Measurements from ENCODE around the gene PCBP3. TPM values are rescaled to one million over a fixed set of nuclear protein-coding genes. Genes with fewer than 3 reads are reported as not detected.
"Not testable (repeated sequence)": the region's sequence is repeated elsewhere in the genome, so short reads cannot be mapped to it uniquely, and the experiment has no call there.

Gene PCBP3
- total and polyA plus RNA-seq, 4 donors: 14.3 to 30.0 (median 22.5) TPM

- Histone ChIP-seq H3K27ac (ENCODE audit: low read depth, low read length) (no peak overlapping the region), H3K9me3 (ENCODE audit: control insufficient read depth, insufficient read depth, low read length) (no peaks in the 10 kb centered on the region), H3K4me3 (ENCODE audit: low read depth, low read length) (no peak overlapping the region), H3K27me3 (ENCODE audit: control insufficient read depth, insufficient read depth, low read length) (no peaks in the 10 kb centered on the region), H3K4me1 (ENCODE audit: control insufficient read depth, insufficient read depth, low read length) (peaks cover 40% of the 10 kb centered on the region), H3K36me3 (ENCODE audit: control insufficient read depth, insufficient read depth, low read length) (peaks cover 2% of the 10 kb centered on the region)
- WGBS (ENCODE audit: insufficient coverage): 93% methylated on average over 12 of the region's 12 CpGs
- no peak for DNase-seq (ENCODE audit: low read depth in 4 of 6, low spot score in 6 of 6)
These were observed 232.4 kb downstream of the PCBP3 start for GRCh38 chr21:45875881-45876280.

- Histone ChIP-seq H3K4me3 (ENCODE audit: low read depth, low read length) (no peak overlapping the region), H3K27ac (ENCODE audit: low read depth, low read length) (no peak overlapping the region), H3K36me3 (ENCODE audit: control insufficient read depth, insufficient read depth, low read length) (peaks cover 2% of the 10 kb centered on the region), H3K9me3 (ENCODE audit: control insufficient read depth, insufficient read depth, low read length) (no peaks in the 10 kb centered on the region), H3K4me1 (ENCODE audit: control insufficient read depth, insufficient read depth, low read length) (peaks cover 41% of the 10 kb centered on the region), H3K27me3 (ENCODE audit: control insufficient read depth, insufficient read depth, low read length) (no peaks in the 10 kb centered on the region)
- DNase-seq (ENCODE audit: low read depth in 4 of 6, low spot score in 6 of 6): peak in 3 of 6 donors; percentile 44 to 87 (median 73)
- WGBS (ENCODE audit: insufficient coverage): 39% methylated on average over 24 of the region's 28 CpGs
These were observed 233.1 kb downstream of the PCBP3 start for GRCh38 chr21:45876381-45877170.

- H3K27ac ChIP-seq (ENCODE audit: low read depth, low read length): no peak overlapping the region
- H3K4me1 ChIP-seq (ENCODE audit: control insufficient read depth, insufficient read depth, low read length): peaks cover 41% of the 10 kb centered on the region
- H3K27me3 ChIP-seq (ENCODE audit: control insufficient read depth, insufficient read depth, low read length): no peaks in the 10 kb centered on the region
- peaks cover 2% of the 10 kb centered on the region for H3K36me3 ChIP-seq (ENCODE audit: control insufficient read depth, insufficient read depth, low read length)
- no peak for DNase-seq (ENCODE audit: low read depth in 4 of 6, low spot score in 6 of 6)
- H3K9me3 ChIP-seq (ENCODE audit: control insufficient read depth, insufficient read depth, low read length): no peaks in the 10 kb centered on the region
- 0% methylated on average over 1 of the region's 6 CpGs for WGBS (ENCODE audit: insufficient coverage)
- no peak overlapping the region for H3K4me3 ChIP-seq (ENCODE audit: low read depth, low read length)
These were observed 233.6 kb downstream of the PCBP3 start for GRCh38 chr21:45877171-45877438.

- Histone ChIP-seq H3K27me3 (ENCODE audit: control insufficient read depth, insufficient read depth, low read length) (no peaks in the 10 kb centered on the region), H3K4me3 (ENCODE audit: low read depth, low read length) (no peak overlapping the region), H3K9me3 (ENCODE audit: control insufficient read depth, insufficient read depth, low read length) (no peaks in the 10 kb centered on the region), H3K4me1 (ENCODE audit: control insufficient read depth, insufficient read depth, low read length) (peaks cover 41% of the 10 kb centered on the region), H3K36me3 (ENCODE audit: control insufficient read depth, insufficient read depth, low read length) (peaks cover 2% of the 10 kb centered on the region), H3K27ac (ENCODE audit: low read depth, low read length) (no peak overlapping the region)
- 85% methylated on average over 7 of the region's 9 CpGs for WGBS (ENCODE audit: insufficient coverage)
- DNase-seq (ENCODE audit: low read depth in 4 of 6, low spot score in 6 of 6): no peak
These were observed 234.4 kb downstream of the PCBP3 start for GRCh38 chr21:45877821-45878469.

- peak in 3 of 6 donors; percentile 50 to 81 (median 73) for DNase-seq (ENCODE audit: low read depth in 4 of 6, low spot score in 6 of 6)
- peaks cover 37% of the 10 kb centered on the region for H3K4me1 ChIP-seq (ENCODE audit: control insufficient read depth, insufficient read depth, low read length)
- H3K9me3 ChIP-seq (ENCODE audit: control insufficient read depth, insufficient read depth, low read length): no peaks in the 10 kb centered on the region
- WGBS (ENCODE audit: insufficient coverage): 43% methylated on average over 21 of the region's 29 CpGs
- H3K27me3 ChIP-seq (ENCODE audit: control insufficient read depth, insufficient read depth, low read length): no peaks in the 10 kb centered on the region
- H3K36me3 ChIP-seq (ENCODE audit: control insufficient read depth, insufficient read depth, low read length): peaks cover 2% of the 10 kb centered on the region
- no peak overlapping the region for H3K27ac ChIP-seq (ENCODE audit: low read depth, low read length)
- H3K4me3 ChIP-seq (ENCODE audit: low read depth, low read length): no peak overlapping the region
These were observed 236.9 kb downstream of the PCBP3 start for GRCh38 chr21:45880097-45881068.

GRCh38 chr21:45882645-45883044, 239.1 kb downstream of the PCBP3 start:
- H3K9me3 ChIP-seq (ENCODE audit: control insufficient read depth, insufficient read depth, low read length): no peaks in the 10 kb centered on the region
- H3K4me1 ChIP-seq (ENCODE audit: control insufficient read depth, insufficient read depth, low read length): peaks cover 37% of the 10 kb centered on the region
- H3K27me3 ChIP-seq (ENCODE audit: control insufficient read depth, insufficient read depth, low read length): no peaks in the 10 kb centered on the region
- no peak overlapping the region for H3K4me3 ChIP-seq (ENCODE audit: low read depth, low read length)
- H3K36me3 ChIP-seq (ENCODE audit: control insufficient read depth, insufficient read depth, low read length): peaks cover 2% of the 10 kb centered on the region
- DNase-seq (ENCODE audit: low read depth in 4 of 6, low spot score in 6 of 6): peak in 1 of 6 donors; percentile 42
- no CpG with 5 or more reads among the region's 8 CpGs for WGBS (ENCODE audit: insufficient coverage)
- no peak overlapping the region for H3K27ac ChIP-seq (ENCODE audit: low read depth, low read length)

GRCh38 chr21:45883090-45883489, 239.6 kb downstream of the PCBP3 start:
- peaks cover 37% of the 10 kb centered on the region for H3K4me1 ChIP-seq (ENCODE audit: control insufficient read depth, insufficient read depth, low read length)
- peaks cover 2% of the 10 kb centered on the region for H3K36me3 ChIP-seq (ENCODE audit: control insufficient read depth, insufficient read depth, low read length)
- H3K27ac ChIP-seq (ENCODE audit: low read depth, low read length): no peak overlapping the region
- H3K9me3 ChIP-seq (ENCODE audit: control insufficient read depth, insufficient read depth, low read length): no peaks in the 10 kb centered on the region
- no peak overlapping the region for H3K4me3 ChIP-seq (ENCODE audit: low read depth, low read length)
- no peak for DNase-seq (ENCODE audit: low read depth in 4 of 6, low spot score in 6 of 6)
- H3K27me3 ChIP-seq (ENCODE audit: control insufficient read depth, insufficient read depth, low read length): no peaks in the 10 kb centered on the region
- WGBS (ENCODE audit: insufficient coverage): 95% methylated on average over 4 of the region's 4 CpGs

- Histone ChIP-seq H3K36me3 (ENCODE audit: control insufficient read depth, insufficient read depth, low read length) (peaks cover 2% of the 10 kb centered on the region), H3K4me1 (ENCODE audit: control insufficient read depth, insufficient read depth, low read length) (peaks cover 46% of the 10 kb centered on the region), H3K9me3 (ENCODE audit: control insufficient read depth, insufficient read depth, low read length) (no peaks in the 10 kb centered on the region), H3K27ac (ENCODE audit: low read depth, low read length) (no peak overlapping the region), H3K4me3 (ENCODE audit: low read depth, low read length) (no peak overlapping the region), H3K27me3 (ENCODE audit: control insufficient read depth, insufficient read depth, low read length) (no peaks in the 10 kb centered on the region)
- WGBS (ENCODE audit: insufficient coverage): 100% methylated on average over 1 of the region's 3 CpGs
- DNase-seq (ENCODE audit: low read depth in 4 of 6, low spot score in 6 of 6): no peak
These were observed 242.0 kb downstream of the PCBP3 start for GRCh38 chr21:45885597-45885929.

- H3K27ac ChIP-seq (ENCODE audit: low read depth, low read length): peak overlapping the region; percentile 88
- not testable (repeated sequence) for H3K27me3 ChIP-seq (ENCODE audit: control insufficient read depth, insufficient read depth, low read length); H3K36me3 ChIP-seq (ENCODE audit: control insufficient read depth, insufficient read depth, low read length); DNase-seq (ENCODE audit: low read depth in 4 of 6, low spot score in 6 of 6); H3K9me3 ChIP-seq (ENCODE audit: control insufficient read depth, insufficient read depth, low read length); H3K4me3 ChIP-seq (ENCODE audit: low read depth, low read length)
- H3K4me1 ChIP-seq (ENCODE audit: control insufficient read depth, insufficient read depth, low read length): peaks cover 42% of the 10 kb centered on the region
- 94% methylated on average over 12 of the region's 21 CpGs for WGBS (ENCODE audit: insufficient coverage)
These were observed 242.5 kb downstream of the PCBP3 start for GRCh38 chr21:45885930-45886601.

Measured in spinal cord (tissue), 10 donors.